ENCODE data around the gene DICER1.
"Not testable (repeated sequence)": the region's sequence is repeated elsewhere in the genome, so short reads cannot be mapped to it uniquely, and the experiment has no call there.

DICER1 gene

DNA sequence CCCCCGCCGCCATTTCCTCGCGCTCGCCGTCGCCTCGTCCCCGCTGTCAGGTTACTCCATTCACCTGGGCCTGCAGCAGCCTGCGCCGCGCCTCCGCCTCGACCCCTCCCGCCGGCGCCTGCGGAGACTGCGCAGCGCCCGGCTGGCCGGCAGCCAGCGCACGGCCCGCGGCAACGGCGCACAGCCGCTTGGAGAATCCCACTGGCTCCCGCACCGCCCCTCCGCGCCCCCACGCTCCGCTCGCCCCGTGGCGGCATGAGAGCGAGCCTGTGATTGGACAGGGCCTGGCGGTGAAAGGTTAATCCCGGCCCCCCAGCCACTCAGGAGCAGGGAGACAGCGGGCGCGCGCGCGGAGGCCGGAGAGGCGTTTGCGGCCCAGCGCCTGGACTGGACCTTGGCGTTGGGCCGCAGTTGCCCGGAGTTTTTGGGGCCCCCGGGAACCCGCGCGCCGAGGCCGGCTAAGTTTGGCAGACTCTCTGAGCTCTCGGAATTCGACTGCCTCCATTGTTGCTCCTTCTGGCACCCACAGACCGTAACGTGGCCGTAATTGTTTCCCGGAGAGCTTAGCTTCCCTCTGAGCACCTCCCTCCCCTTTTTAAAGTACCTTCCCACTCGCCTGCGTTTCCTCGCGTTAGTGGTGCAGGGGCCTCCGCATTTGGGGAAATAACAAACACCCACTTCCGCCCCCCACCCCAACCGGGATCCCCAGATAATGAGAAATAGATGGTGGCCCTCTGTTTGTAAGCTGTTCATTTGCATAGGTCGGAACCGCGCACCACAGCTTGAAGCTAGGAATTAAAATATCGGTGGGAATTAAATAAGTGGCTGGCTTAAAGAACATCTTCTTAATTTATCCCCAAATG is at the start of gene DICER1:
TSS of gene DICER1 (minus strand) at position 203 of the 863 bp plus-strand sequence. CDS start 24,071 bp downstream, outside the sequence.
- DNase-seq (ENCODE audit: low spot score), result peak; percentile 97

DNA sequence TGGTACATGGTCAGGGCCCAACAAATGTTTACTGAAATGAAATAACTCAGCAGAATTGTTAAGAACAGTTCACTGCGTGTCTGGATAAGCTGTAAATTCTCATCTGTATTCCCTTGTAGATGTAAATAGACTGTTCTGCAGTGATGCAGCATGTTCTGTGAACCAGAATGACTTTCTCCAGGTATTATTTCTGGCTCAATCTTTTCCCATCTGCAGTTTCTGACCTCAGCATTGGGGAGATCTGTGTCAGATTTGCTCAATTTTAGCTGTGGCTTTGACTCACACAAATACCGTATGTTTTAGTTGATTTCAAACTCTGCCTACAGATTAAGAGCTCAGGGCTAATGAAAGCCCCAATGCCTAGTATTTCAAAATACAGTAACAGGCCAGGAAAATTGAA is 49.2 kb upstream of the DICER1 start:
- no peak for DNase-seq (ENCODE audit: low spot score)

- DNase-seq (ENCODE audit: low spot score), result no peak
Observed at GRCh38 chr14:95204705-95205104, 47.4 kb upstream of the DICER1 start.

DNA sequence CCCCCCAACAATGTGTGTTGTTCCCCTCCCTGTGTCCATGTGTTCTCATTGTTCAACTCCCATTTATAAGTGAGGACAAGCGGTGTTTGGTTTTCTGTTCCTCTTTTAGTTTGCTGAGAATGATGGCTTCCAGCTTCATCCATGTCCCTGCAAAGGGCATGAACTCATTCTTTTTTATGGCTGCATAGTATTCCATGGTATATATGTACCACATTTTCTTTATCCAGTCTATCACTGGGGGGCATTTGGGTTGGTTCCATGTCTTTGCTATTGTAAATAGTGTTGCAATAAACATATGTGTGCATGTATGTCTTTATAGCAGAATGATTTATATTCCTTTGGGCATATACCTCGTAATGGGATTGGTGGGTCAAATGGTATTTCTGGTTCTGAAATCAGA is 44.4 kb upstream of the DICER1 start:
- DNase-seq (ENCODE audit: low spot score), result not testable (repeated sequence)

DNA sequence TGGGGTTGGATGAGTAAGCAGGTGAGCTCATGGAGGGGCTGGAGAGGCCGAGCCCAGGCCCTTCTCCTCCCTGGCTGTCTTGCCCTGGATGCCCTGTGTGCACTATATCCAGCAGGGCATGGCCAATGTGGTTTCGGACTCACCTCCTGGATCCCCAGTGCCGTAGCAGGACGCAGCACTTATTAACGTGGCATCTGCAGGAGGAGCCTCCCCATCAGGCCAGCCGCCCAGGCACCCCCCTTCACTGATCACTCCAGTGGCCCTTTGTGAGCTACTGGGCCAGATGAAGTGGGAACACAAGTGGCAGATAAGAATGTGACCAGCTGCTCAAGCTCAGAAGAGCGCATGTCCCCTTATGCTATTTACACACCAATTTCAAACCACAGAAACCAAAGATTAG is 43.1 kb upstream of the DICER1 start:
- DNase-seq (ENCODE audit: low spot score), result no peak

DNA sequence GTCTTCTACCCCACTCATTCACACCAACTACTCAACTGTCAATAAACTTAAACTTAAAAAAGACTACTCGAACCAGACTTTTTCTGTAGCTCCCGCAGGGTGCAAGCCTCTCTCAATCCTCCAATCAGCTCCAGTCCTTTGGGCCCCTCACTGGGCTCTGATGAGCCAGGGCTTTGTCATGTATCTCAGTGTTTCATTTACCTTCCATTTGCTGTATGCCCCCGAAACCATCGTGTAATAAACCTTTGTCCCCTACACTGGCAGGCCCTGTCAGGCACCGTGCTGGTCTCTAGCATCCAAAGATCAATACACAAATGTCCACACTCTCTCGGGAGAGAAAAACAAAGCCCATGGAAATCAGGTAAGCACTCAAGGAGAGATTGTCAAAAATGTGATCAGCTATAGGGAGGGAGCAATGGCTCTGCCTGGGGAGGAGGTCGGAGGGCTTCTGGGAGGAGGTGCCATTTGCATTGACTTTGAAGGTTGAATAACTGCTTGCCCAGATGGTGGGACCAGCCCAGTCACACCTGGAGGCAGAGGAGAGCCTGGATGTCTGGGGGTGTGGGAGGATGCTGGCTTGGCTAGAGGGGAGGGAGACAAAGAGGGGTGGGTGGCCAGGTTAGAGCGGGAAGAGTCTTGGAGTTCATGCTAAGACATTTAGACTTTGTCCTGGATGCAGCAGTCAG is 42.1 kb upstream of the DICER1 start:
- DNase-seq (ENCODE audit: low spot score), result no peak

GRCh38 chr14:95198320-95198719 is 41.0 kb upstream of the DICER1 start:
- DNase-seq (ENCODE audit: low spot score), result no peak

DNA sequence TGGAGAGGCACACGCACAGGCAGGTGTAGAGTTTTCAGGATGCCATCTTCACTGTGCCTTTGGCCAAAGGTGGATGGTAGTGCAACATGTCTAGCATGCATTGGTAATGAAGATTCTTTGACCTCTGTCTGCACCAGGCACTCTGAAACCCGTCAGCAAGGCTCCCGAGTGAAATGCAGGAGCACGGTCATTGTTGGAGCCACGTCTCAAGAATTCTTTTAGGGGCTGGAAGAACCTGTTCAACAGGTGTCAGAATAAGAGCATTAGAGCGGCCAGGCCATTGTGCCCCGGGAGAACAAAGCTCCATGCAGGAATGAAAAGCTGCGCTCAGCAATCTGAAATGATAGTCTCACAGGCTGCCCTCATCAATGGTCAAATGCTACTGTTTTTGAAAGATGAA is 40.2 kb upstream of the DICER1 start:
- DNase-seq (ENCODE audit: low spot score), result no peak

DNA sequence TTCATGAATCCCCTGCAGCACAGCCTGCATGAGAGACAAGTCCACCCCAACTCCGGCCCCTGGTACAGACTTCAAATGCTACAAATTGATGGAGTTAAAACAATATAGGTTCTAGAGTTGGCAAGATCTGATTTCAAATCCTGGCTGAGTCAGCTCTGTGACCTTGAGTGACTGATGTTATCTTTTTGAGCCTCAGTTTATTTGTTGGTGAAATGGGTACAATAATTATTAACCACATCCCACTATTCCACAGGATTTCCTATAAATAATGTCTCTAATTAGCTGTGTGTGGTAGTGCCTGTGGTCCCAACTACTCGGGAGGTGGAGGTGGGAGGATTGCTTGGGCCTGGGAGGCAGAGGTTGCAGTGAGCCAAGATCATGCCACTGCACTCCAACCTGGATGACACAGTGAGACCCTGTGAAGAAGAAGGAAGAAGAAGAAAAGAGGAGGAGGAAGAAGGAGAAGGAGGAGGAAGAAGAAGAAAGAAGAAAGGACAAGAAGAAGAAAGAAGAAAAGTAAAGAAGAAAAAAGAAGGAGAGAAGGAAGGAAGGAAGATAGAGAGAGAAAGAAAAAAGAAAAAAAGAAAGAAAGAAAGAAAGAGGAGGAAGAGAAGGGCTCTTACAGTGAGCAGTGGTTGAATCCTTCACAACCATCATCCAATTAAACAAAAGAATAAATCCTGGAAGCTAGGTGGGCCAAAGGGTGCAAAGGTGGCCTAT is 39.7 kb upstream of the DICER1 start:
- no peak for DNase-seq (ENCODE audit: low spot score)

- DNase-seq (ENCODE audit: low spot score), result no peak
Observed at GRCh38 chr14:95196268-95196667, 38.9 kb upstream of the DICER1 start.

DNA sequence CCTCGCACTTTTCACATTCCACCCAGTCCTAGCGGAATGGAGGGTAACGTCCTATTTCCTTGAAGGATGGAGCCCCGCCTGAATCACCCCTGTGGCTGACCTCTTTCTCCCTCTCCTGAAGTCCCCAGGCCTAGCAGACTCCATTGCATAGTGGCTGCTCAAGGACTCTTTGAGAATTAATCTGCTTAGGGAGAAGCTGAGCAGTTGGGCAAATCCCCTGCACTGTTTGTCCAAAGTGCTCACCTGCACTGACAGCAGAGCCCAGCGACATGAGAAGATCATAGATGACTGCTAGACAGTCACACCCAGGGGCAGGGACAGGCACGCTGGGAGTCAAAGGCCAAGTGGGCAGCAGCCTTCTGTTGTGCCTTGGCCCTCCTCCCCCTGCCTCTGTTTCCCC is 37.7 kb upstream of the DICER1 start:
- no peak for DNase-seq (ENCODE audit: low spot score)

GRCh38 chr14:95193081-95193480 is 35.8 kb upstream of the DICER1 start:
- DNase-seq (ENCODE audit: low spot score), result no peak

- no peak for DNase-seq (ENCODE audit: low spot score)
Observed at GRCh38 chr14:95192311-95192710, 35.0 kb upstream of the DICER1 start.

- no peak for DNase-seq (ENCODE audit: low spot score)
Observed at GRCh38 chr14:95191445-95192199, 34.3 kb upstream of the DICER1 start.

DNA sequence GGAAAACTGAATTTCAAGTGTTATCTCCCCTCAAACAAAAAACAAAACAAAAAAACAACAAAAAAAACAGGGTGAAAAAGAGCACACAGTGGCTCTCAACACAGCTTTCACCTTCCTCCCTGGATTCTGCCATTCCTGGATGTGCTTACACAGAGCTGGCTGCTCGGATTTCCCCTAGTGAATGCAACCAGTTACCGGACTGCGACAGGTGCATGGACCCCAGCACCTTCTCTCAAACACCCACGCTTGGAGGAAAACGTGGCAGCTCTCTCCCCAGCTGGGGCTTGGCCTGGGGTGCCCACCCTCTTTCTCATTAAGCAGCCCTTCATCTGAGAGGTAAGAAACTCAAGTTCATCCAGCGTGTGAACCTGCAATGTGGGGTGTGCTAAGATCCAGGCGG is 33.5 kb upstream of the DICER1 start:
- no peak for DNase-seq (ENCODE audit: low spot score)

- no peak for DNase-seq (ENCODE audit: low spot score)
Observed at GRCh38 chr14:95190346-95190840, 33.1 kb upstream of the DICER1 start.

DNA sequence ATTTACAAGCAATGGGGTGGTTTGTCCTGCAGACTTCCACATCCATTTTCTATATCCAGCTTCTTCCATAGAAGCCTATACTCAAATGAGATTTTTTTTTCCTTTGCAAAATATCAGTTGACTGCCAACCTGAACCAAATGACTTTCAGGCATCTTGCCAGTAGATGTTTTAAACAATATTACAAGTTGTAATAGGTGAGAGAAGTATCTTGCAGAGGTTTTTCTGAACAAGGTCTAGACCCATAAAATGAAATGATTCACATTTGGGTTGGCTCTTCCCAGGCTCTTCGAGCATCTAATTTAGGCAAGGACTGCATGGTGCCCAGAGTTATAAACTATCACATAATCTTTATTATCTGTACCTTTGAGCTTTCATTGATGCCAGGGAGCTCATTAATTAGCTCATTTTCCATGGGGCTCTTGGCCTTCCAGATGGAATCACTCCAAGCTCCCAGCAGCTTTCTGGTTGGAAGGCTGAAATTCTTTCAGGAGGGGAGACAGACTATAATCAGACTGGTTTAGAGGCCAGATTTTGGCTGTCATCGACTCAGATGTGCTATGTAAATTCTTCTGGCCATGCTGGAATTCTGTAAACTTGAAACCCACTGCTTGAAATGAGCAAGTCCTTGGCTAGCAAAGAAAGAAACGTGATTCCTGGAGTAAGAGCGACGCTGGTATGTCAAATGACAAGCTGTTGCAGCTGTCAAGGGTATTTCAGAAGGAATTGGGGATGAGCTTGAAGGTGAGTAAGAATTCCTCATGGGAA is 32.2 kb upstream of the DICER1 start:
- no peak for DNase-seq (ENCODE audit: low spot score)

GRCh38 chr14:95188380-95188779 is 31.1 kb upstream of the DICER1 start:
- DNase-seq (ENCODE audit: low spot score), result no peak

GRCh38 chr14:95185767-95186392 is 28.6 kb upstream of the DICER1 start:
- no peak for DNase-seq (ENCODE audit: low spot score)

GRCh38 chr14:95185033-95185766 is 27.9 kb upstream of the DICER1 start:
- peak; percentile 7 for DNase-seq (ENCODE audit: low spot score)

Data from putamen (tissue), 1 donor.